ENCODE results near the gene EEA1.

The EEA1 gene

GRCh38 chr12:92877904-92878303, 51.2 kb downstream of the EEA1 start:
- no peak for DNase-seq

- DNase-seq, result no peak
These were observed 52.6 kb downstream of the EEA1 start for GRCh38 chr12:92876496-92876895.

- no peak for DNase-seq
These were observed 58.0 kb downstream of the EEA1 start for GRCh38 chr12:92871116-92871515.

- no peak for DNase-seq
These were observed 62.7 kb downstream of the EEA1 start for GRCh38 chr12:92866418-92866817.

GRCh38 chr12:92863251-92863650, 65.8 kb downstream of the EEA1 start:
- DNase-seq, result no peak

GRCh38 chr12:92861381-92861780, 67.7 kb downstream of the EEA1 start:
- DNase-seq, result no peak

- no peak for DNase-seq
These were observed 68.6 kb downstream of the EEA1 start for GRCh38 chr12:92860521-92860920.

- DNase-seq, result peak; percentile 72 to 96 (median 83)
These were observed 69.3 kb downstream of the EEA1 start for GRCh38 chr12:92859650-92860386.

- no peak for DNase-seq
These were observed 71.3 kb downstream of the EEA1 start for GRCh38 chr12:92857818-92858217.

- DNase-seq, result no peak
These were observed 74.8 kb downstream of the EEA1 start for GRCh38 chr12:92854344-92854743.

GRCh38 chr12:92848740-92849139, 80.4 kb downstream of the EEA1 start:
- no peak for DNase-seq

- DNase-seq, result no peak
These were observed 81.7 kb downstream of the EEA1 start for GRCh38 chr12:92847368-92847767.

- DNase-seq, result no peak
These were observed 83.8 kb downstream of the EEA1 start for GRCh38 chr12:92845329-92845728.

- no peak for DNase-seq
These were observed 84.8 kb downstream of the EEA1 start for GRCh38 chr12:92844151-92844763.

- no peak for DNase-seq
These were observed 99.3 kb downstream of the EEA1 start for GRCh38 chr12:92829686-92830282.

- no peak for DNase-seq
These were observed 100.5 kb downstream of the EEA1 start for GRCh38 chr12:92828565-92828964.

- peak in 2 of 3 experiments; percentile 8 to 52 for DNase-seq
These were observed 101.2 kb downstream of the EEA1 start for GRCh38 chr12:92827836-92828431.

GRCh38 chr12:92821142-92821541, 108.0 kb downstream of the EEA1 start:
- no peak for DNase-seq

- peak in 1 of 3 experiments; percentile 15 for DNase-seq
These were observed 114.5 kb downstream of the EEA1 start for GRCh38 chr12:92814584-92814983.

GRCh38 chr12:92810370-92810769, 118.7 kb downstream of the EEA1 start:
- DNase-seq, result no peak

- no peak for DNase-seq
These were observed 125.2 kb downstream of the EEA1 start for GRCh38 chr12:92803903-92804302.

GRCh38 chr12:92802906-92803305, 126.2 kb downstream of the EEA1 start:
- DNase-seq, result no peak

GRCh38 chr12:92796650-92797049, 132.4 kb downstream of the EEA1 start:
- no peak for DNase-seq

- DNase-seq, result no peak
These were observed 134.3 kb downstream of the EEA1 start for GRCh38 chr12:92794814-92795213.

Data from NCI-H1417 (cell line).